HPDE6-E6E7 (cell line): ENCODE data around the gene KLHL2.
"Not testable (repeated sequence)": the region's sequence is repeated elsewhere in the genome, so short reads cannot be mapped to it uniquely, and the experiment has no call there.

Source experiments
- DNase-seq: peaks from one replicate; pipeline ENCODE4 v3.0.0; 2011; ENCODE audit warnings: missing footprints; ENCODE audit errors: extremely low spot score

The KLHL2 gene

GRCh38 chr4:165328101-165328425, 120.7 kb downstream of the KLHL2 start:
- no peak for DNase-seq

- no peak for DNase-seq
Observed at GRCh38 chr4:165328708-165329107, 121.3 kb downstream of the KLHL2 start.

- no peak for DNase-seq
Observed at GRCh38 chr4:165330071-165330470, 122.7 kb downstream of the KLHL2 start.

GRCh38 chr4:165330666-165331065, 123.3 kb downstream of the KLHL2 start:
- no peak for DNase-seq

- no peak for DNase-seq
Observed at GRCh38 chr4:165331359-165331758, 124.0 kb downstream of the KLHL2 start.

- no peak for DNase-seq
Observed at GRCh38 chr4:165331823-165332222, 124.5 kb downstream of the KLHL2 start.

GRCh38 chr4:165332502-165332901, 125.1 kb downstream of the KLHL2 start:
- no peak for DNase-seq

- no peak for DNase-seq
Observed at GRCh38 chr4:165335163-165335703, 127.9 kb downstream of the KLHL2 start.

- no peak for DNase-seq
Observed at GRCh38 chr4:165336743-165337142, 129.4 kb downstream of the KLHL2 start.

GRCh38 chr4:165342340-165342739, 135.0 kb downstream of the KLHL2 start:
- not testable (repeated sequence) for DNase-seq

GRCh38 chr4:165343353-165344191, 136.2 kb downstream of the KLHL2 start:
- no peak for DNase-seq

- DNase-seq, result no peak
Observed at GRCh38 chr4:165345666-165346417, 138.5 kb downstream of the KLHL2 start.

- no peak for DNase-seq
Observed at GRCh38 chr4:165347647-165348569, 140.5 kb downstream of the KLHL2 start.

- no peak for DNase-seq
Observed at GRCh38 chr4:165351359-165352130, 144.2 kb downstream of the KLHL2 start.

- no peak for DNase-seq
Observed at GRCh38 chr4:165355900-165356300, 148.5 kb downstream of the KLHL2 start.

- DNase-seq, result peak; percentile 49
Observed at GRCh38 chr4:165359506-165359905, 152.1 kb downstream of the KLHL2 start.

- no peak for DNase-seq
Observed at GRCh38 chr4:165360041-165360695, 152.8 kb downstream of the KLHL2 start.

GRCh38 chr4:165360985-165361670, 153.8 kb downstream of the KLHL2 start:
- no peak for DNase-seq

GRCh38 chr4:165361810-165362209, 154.4 kb downstream of the KLHL2 start:
- no peak for DNase-seq
